Measurements from ENCODE around the gene NHLRC4. TPM values are rescaled to one million over a fixed set of nuclear protein-coding genes. Genes with fewer than 3 reads are reported as not detected.

The NHLRC4 gene
- total and polyA plus RNA-seq, 2 of the 13 experiments (the other 11 are each of a cell fraction or from before 2014, with no cell fraction given): 0.40 to 0.59 TPM

DNA sequence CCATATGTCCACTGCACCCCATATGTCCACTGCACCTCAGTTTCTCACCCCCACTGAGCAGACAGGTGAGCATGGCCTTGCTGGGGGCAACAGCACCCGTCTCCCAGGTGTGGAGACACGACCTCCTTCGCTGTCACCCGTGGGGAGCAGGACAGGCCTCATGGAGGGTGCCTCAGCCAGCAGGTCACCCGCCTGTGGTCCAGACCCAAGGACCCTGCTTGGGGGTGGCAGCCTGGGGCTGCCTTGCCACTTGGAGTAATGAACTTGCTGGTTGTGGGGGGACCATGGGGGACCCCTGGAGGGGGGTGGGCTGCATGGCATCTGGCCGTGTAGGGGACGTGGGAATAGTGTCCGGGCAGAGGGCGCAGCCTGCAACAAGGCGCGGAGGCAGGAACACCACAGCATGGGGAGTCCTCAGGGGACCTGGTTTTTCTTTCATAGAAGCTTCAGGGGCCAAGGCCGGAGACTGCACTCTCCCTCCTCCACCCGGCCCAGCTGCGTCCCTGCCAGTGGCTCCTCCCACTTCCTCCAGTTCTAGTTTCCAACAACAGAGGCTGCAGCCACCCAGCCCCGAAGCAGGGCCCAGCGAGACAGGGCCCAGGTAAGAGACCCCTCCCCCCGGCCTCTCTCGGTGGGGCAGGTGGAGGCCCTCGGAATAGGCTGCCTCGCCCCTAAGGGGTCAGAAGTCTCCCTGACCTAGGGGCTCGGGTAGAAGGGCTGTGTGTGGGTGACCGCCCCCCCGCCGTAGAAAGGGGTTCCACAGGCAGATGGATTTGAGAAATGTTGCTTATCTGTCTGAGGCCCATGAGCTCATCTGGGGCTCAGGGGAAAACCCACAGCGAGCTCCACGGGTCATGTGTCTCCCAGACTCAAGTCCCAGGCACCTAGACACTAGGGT lies at the start of gene NHLRC4 (continued):
- TF ChIP-seq, protein P1, sequence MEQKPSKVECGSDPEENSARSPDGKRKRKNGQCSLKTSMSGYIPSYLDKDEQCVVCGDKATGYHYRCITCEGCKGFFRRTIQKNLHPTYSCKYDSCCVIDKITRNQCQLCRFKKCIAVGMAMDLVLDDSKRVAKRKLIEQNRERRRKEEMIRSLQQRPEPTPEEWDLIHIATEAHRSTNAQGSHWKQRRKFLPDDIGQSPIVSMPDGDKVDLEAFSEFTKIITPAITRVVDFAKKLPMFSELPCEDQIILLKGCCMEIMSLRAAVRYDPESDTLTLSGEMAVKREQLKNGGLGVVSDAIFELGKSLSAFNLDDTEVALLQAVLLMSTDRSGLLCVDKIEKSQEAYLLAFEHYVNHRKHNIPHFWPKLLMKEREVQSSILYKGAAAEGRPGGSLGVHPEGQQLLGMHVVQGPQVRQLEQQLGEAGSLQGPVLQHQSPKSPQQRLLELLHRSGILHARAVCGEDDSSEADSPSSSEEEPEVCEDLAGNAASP (CRISPR knock-in tag; IDR thresholded peaks at IDR 0.05; ENCODE audit: borderline replicate concordance): peak; percentile 78; the same call in 1 of the 2 replicates
- TF ChIP-seq KLF9 (CRISPR knock-in tag; IDR thresholded peaks at IDR 0.05; ENCODE audit: low read depth): no peak
- TF ChIP-seq RFX5 (IDR thresholded peaks at IDR 0.05; ENCODE audit: low read depth, low read length): no peak
- TF ChIP-seq, protein P2, sequence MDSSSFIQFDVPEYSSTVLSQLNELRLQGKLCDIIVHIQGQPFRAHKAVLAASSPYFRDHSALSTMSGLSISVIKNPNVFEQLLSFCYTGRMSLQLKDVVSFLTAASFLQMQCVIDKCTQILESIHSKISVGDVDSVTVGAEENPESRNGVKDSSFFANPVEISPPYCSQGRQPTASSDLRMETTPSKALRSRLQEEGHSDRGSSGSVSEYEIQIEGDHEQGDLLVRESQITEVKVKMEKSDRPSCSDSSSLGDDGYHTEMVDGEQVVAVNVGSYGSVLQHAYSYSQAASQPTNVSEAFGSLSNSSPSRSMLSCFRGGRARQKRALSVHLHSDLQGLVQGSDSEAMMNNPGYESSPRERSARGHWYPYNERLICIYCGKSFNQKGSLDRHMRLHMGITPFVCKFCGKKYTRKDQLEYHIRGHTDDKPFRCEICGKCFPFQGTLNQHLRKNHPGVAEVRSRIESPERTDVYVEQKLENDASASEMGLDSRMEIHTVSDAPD (CRISPR knock-in tag; IDR thresholded peaks at IDR 0.05): no peak
- TF ChIP-seq, protein P3, sequence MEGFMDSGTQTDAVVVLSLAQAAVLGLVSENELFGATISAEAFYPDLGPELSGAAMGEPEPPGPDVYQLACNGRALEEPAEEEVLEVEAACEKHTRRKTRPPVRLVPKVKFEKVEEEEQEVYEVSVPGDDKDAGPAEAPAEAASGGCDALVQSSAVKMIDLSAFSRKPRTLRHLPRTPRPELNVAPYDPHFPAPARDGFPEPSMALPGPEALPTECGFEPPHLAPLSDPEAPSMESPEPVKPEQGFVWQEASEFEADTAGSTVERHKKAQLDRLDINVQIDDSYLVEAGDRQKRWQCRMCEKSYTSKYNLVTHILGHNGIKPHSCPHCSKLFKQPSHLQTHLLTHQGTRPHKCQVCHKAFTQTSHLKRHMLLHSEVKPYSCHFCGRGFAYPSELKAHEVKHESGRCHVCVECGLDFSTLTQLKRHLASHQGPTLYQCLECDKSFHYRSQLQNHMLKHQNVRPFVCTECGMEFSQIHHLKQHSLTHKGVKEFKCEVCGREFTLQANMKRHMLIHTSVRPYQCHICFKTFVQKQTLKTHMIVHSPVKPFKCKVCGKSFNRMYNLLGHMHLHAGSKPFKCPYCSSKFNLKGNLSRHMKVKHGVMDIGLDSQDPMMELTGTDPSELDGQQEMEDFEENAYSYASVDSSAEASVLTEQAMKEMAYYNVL (CRISPR knock-in tag; IDR thresholded peaks at IDR 0.05; ENCODE audit: borderline replicate concordance): 0 out of 2 replicates have a peak, but pooled peaks have one; percentile 16
- TF ChIP-seq, protein P4, sequence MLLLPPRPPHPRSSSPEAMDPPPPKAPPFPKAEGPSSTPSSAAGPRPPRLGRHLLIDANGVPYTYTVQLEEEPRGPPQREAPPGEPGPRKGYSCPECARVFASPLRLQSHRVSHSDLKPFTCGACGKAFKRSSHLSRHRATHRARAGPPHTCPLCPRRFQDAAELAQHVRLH (CRISPR knock-in tag; IDR thresholded peaks at IDR 0.05; ENCODE audit: borderline replicate concordance, low read depth): 0 out of 2 replicates have a peak, but pooled peaks have one; percentile 35
- TF ChIP-seq, protein P5, sequence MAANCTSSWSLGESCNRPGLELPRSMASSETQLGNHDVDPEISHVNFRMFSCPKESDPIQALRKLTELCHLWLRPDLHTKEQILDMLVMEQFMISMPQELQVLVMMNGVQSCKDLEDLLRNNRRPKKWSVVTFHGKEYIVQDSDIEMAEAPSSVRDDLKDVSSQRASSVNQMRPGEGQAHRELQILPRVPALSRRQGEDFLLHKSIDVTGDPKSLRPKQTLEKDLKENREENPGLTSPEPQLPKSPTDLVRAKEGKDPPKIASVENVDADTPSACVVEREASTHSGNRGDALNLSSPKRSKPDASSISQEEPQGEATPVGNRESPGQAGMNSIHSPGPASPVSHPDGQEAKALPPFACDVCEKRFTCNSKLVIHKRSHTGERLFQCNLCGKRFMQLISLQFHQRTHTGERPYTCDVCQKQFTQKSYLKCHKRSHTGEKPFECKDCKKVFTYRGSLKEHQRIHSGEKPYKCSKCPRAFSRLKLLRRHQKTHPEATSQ (CRISPR knock-in tag; IDR thresholded peaks at IDR 0.05; ENCODE audit: borderline replicate concordance): no peak
- no peak for TF ChIP-seq ZNF431 (CRISPR knock-in tag; IDR thresholded peaks at IDR 0.05; ENCODE audit: borderline replicate concordance, low read depth)
- TF ChIP-seq, protein P6, sequence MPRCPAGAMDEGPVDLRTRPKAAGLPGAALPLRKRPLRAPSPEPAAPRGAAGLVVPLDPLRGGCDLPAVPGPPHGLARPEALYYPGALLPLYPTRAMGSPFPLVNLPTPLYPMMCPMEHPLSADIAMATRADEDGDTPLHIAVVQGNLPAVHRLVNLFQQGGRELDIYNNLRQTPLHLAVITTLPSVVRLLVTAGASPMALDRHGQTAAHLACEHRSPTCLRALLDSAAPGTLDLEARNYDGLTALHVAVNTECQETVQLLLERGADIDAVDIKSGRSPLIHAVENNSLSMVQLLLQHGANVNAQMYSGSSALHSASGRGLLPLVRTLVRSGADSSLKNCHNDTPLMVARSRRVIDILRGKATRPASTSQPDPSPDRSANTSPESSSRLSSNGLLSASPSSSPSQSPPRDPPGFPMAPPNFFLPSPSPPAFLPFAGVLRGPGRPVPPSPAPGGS (CRISPR knock-in tag; IDR thresholded peaks at IDR 0.05): no peak
- peak; percentile 37 for TF ChIP-seq ZNF331 (CRISPR knock-in tag; IDR thresholded peaks at IDR 0.05)
- TF ChIP-seq, protein P7, sequence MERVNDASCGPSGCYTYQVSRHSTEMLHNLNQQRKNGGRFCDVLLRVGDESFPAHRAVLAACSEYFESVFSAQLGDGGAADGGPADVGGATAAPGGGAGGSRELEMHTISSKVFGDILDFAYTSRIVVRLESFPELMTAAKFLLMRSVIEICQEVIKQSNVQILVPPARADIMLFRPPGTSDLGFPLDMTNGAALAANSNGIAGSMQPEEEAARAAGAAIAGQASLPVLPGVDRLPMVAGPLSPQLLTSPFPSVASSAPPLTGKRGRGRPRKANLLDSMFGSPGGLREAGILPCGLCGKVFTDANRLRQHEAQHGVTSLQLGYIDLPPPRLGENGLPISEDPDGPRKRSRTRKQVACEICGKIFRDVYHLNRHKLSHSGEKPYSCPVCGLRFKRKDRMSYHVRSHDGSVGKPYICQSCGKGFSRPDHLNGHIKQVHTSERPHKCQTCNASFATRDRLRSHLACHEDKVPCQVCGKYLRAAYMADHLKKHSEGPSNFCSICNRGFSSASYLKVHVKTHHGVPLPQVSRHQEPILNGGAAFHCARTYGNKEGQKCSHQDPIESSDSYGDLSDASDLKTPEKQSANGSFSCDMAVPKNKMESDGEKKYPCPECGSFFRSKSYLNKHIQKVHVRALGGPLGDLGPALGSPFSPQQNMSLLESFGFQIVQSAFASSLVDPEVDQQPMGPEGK (CRISPR knock-in tag; IDR thresholded peaks at IDR 0.05): 0 out of 2 replicates have a peak, but pooled peaks have one; percentile 11
- no peak for TF ChIP-seq SP2 (CRISPR knock-in tag; IDR thresholded peaks at IDR 0.05)
- no peak for TF ChIP-seq TBL1XR1 (IDR thresholded peaks at IDR 0.05; ENCODE audit: borderline replicate concordance, low read length, partially characterized antibody)
- peak; percentile 99 for TF ChIP-seq ZNF263 (CRISPR knock-in tag; IDR thresholded peaks at IDR 0.05)
- TF ChIP-seq ZNF850 (CRISPR knock-in tag; conservative IDR thresholded peaks at IDR 0.05): no peak
- TF ChIP-seq BCL6 (CRISPR knock-in tag; IDR thresholded peaks at IDR 0.05): peak; percentile 34; the same call in 1 of the 2 replicates
- TF ChIP-seq TBX2 (CRISPR knock-in tag; IDR thresholded peaks at IDR 0.05; ENCODE audit: borderline replicate concordance): peak; percentile 47; the same call in 1 of the 2 replicates
